Tibial nerve (tissue), 3 donors: ENCODE results near the gene ST6GALNAC6.

Experiments used
- CTCF ChIP-seq, 5 experiments: fragments of 200-600 bp in 3 of 5; fragments of 450-650 bp in 2 of 5; sonication (generic) in 3 of 5; IDR thresholded peaks; one replicate each; pipeline ENCODE4 v1.5.1; 2016 to 2019; ENCODE audit warnings: antibody characterized with exemption in 5 of 5, mild to moderate bottlenecking in 3 of 5, moderate library complexity in 2 of 5
- POLR2A ChIP-seq, 2 donors: fragments of 450-650 bp; IDR thresholded peaks; one replicate each; pipeline ENCODE4 v1.6.1; 2017; ENCODE audit warnings: antibody characterized with exemption in 2 of 2, mild to moderate bottlenecking in 2 of 2, moderate library complexity in 2 of 2

GRCh38 chr9:127945338-127945737 is 45.9 kb upstream of the ST6GALNAC6 start:
- TF ChIP-seq POLR2A (IDR thresholded peaks at IDR 0.05) (no peak), CTCF (IDR thresholded peaks at IDR 0.05) (no peak)
